Keratinocyte (primary cell): Measurements from ENCODE around the gene SGMS2. TPM values are rescaled to one million over a fixed set of nuclear protein-coding genes. Genes with fewer than 3 reads are reported as not detected.

Experiments used
- DNase-seq: peaks from one replicate; pipeline ENCODE4 v3.0.0-alpha.2; 2011; ENCODE audit warnings: low read depth, missing footprints, low spot score
- FAIRE-seq: peaks from 2 replicates; lab custom pipeline; 2011; peaks lifted over from hg19 to GRCh38; lab: Jason Lieb, UNC
- H2AFZ ChIP-seq: 2 replicates; pipeline ENCODE4 v1.6.0; 2012; ENCODE audit warnings: low read length, control low read depth, inconsistent platforms; ENCODE audit not compliant: control insufficient read depth
- H3K27ac ChIP-seq: 2 replicates; pipeline ENCODE4 v1.5.1; 2011; ENCODE audit warnings: low read length; ENCODE audit not compliant: control insufficient read depth, insufficient read depth
- H3K27me3 ChIP-seq: 3 replicates; pipeline ENCODE4 v1.6.0; 2011; ENCODE audit warnings: low read length; ENCODE audit not compliant: control insufficient read depth, insufficient read depth; ENCODE audit errors: extremely low read depth
- H3K36me3 ChIP-seq, 2 experiments: 2 replicates in 1 of 2; 3 replicates in 1 of 2; pipeline ENCODE4 v1.5.1; 2011; ENCODE audit warnings: low read length in 2 of 2, mild to moderate bottlenecking in 1 of 2; ENCODE audit not compliant: control insufficient read depth in 2 of 2, insufficient read depth in 2 of 2; ENCODE audit errors: extremely low read depth in 1 of 2
- H3K4me1 ChIP-seq: 3 replicates; pipeline ENCODE4 v1.5.1; 2011; ENCODE audit warnings: low read length; ENCODE audit not compliant: control insufficient read depth, insufficient read depth; ENCODE audit errors: extremely low read depth
- H3K4me2 ChIP-seq: 3 replicates; pipeline ENCODE4 v1.6.0; 2011; ENCODE audit warnings: low read depth, low read length; ENCODE audit not compliant: control insufficient read depth, insufficient read depth; ENCODE audit errors: extremely low read depth
- H3K4me3 ChIP-seq, 3 experiments: fragments of 200-600 bp in 1 of 3; sonication (generic) in 1 of 3; 2 replicates in 2 of 3; 3 replicates in 1 of 3; pipeline ENCODE4 v1.5.1; 2011 to 2016; ENCODE audit warnings: low read length in 3 of 3, mild to moderate bottlenecking in 3 of 3, control low read depth in 2 of 3, inconsistent platforms in 1 of 3, low read depth in 1 of 3, mixed read lengths in 1 of 3, mixed run types in 1 of 3, moderate library complexity in 1 of 3; ENCODE audit not compliant: control insufficient read depth in 2 of 3, insufficient read depth in 2 of 3; ENCODE audit errors: extremely low read depth in 1 of 3
- H3K79me2 ChIP-seq: 2 replicates; pipeline ENCODE4 v1.6.0; 2012; ENCODE audit warnings: low read length; ENCODE audit not compliant: control insufficient read depth, insufficient read depth
- H3K9ac ChIP-seq: 3 replicates; pipeline ENCODE4 v1.6.0; 2011; ENCODE audit warnings: low read length; ENCODE audit not compliant: control insufficient read depth, insufficient read depth; ENCODE audit errors: extremely low read depth
- H3K9me1 ChIP-seq: 3 replicates; pipeline ENCODE4 v1.6.0; 2011; ENCODE audit warnings: low read length; ENCODE audit not compliant: control insufficient read depth, insufficient read depth; ENCODE audit errors: extremely low read depth
- H3K9me3 ChIP-seq: 2 replicates; pipeline ENCODE4 v1.5.1; 2012; ENCODE audit warnings: low read depth, low read length; ENCODE audit not compliant: control insufficient read depth
- H4K20me1 ChIP-seq: 3 replicates; pipeline ENCODE4 v1.6.0; 2011; ENCODE audit warnings: low read length; ENCODE audit not compliant: control insufficient read depth, insufficient read depth; ENCODE audit errors: extremely low read depth
- CTCF ChIP-seq, 3 experiments: IDR thresholded peaks in 1 of 3; conservative IDR thresholded peaks in 1 of 3; optimal IDR thresholded peaks in 1 of 3; 2 replicates in 2 of 3; 3 replicates in 1 of 3; pipeline versions ENCODE3 to v1.5.1; 2011; ENCODE audit warnings: low read length in 3 of 3, mild to moderate bottlenecking in 3 of 3, moderate library complexity in 2 of 3, control low read depth in 1 of 3, inconsistent platforms in 1 of 3; ENCODE audit not compliant: insufficient read depth in 2 of 3; ENCODE audit errors: extremely low read depth in 1 of 3
- EZH2 ChIP-seq: IDR thresholded peaks from one replicate; pipeline ENCODE4 v1.6.1; 2012; ENCODE audit warnings: inconsistent platforms, mild to moderate bottlenecking, low read length, moderate library complexity
- dilution Hi-C: fragments of 300-500 bp; cut with MboI; formaldehyde crosslinking; loops from one replicate; pipeline ENCODE4 v1.7.0; 2020; ENCODE audit warnings: low sequenced_read_pairs; ENCODE audit not compliant: extremely low pct_ligation_motif_present
- polyA plus RNA-seq, 5 experiments: library from polyadenylated mRNA; depleted of rRNA in 3 of 5; stranded (reverse) in 3 of 5; stranded (forward) in 1 of 5; unstranded in 1 of 5; fragments of >200 nt; gene quantifications; 1 replicate in 1 of 5; 2 replicates in 3 of 5; 3 replicates in 1 of 5; pipeline versions ENCODE4 v1.2.1 to v1.2.3, GENCODE V29; 2011 to 2012; ENCODE audit warnings: missing spikeins in 2 of 5, low read depth in 1 of 5, low replicate concordance in 1 of 5

The SGMS2 gene
- polyA plus RNA-seq, 1 donor (not counting 4 experiments of a cell fraction or from before 2014, with no cell fraction given), result 38.5 TPM

DNA sequence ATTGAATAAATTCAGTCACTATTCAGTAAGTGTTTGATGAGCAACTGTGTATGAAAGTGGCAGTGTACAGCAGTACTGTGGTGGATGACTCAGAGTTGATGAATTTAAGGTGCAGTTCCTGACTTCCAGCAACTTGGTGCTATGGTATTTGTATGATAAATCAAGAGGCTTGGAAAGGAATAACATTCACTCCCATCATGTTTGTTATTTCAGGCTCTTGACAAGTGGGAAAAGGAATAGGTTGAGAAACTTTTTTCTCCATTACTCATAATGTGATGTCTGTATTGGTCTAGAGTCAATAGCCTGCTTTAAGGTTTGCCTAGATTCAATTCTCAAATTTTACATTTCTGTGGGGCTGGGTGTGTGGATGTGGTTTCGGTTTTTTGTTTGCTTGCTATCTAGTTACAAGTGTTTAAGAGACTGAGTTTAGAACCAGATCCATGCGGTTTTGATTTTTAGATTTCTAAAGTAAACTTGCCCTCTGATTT, 71.5 kb downstream of the SGMS2 start:
- H3K9ac ChIP-seq, result peak overlapping the region; percentile 75
- peaks cover 2 to 7% of the 10 kb centered on the region in 2 experiments for H3K36me3 ChIP-seq
- H3K9me1 ChIP-seq, result no peaks in the 10 kb centered on the region
- no peaks in the 10 kb centered on the region for H4K20me1 ChIP-seq
- no peaks in the 10 kb centered on the region for H3K9me3 ChIP-seq
- peaks cover 50% of the 10 kb centered on the region for H3K4me1 ChIP-seq
- H3K27me3 ChIP-seq, result no peaks in the 10 kb centered on the region
- DNase-seq (peak; percentile 90), FAIRE-seq (peak; percentile 98)
- dilution Hi-C loops, result no loop called here
- peak overlapping the region; percentile 38 for H2AFZ ChIP-seq
- peak overlapping the region; percentile 83 for H3K4me2 ChIP-seq
- peak overlapping the region; percentile 95 for H3K27ac ChIP-seq
- H3K4me3 ChIP-seq, result peak overlapping the region in 2 of 3 experiments; percentile 52 to 59
- TF ChIP-seq EZH2, result no peak
- TF ChIP-seq CTCF (optimal IDR thresholded peaks at IDR 0.05 in 1 of 3, IDR thresholded peaks at IDR 0.05 in 1 of 3, conservative IDR thresholded peaks at IDR 0.05 in 1 of 3; ENCODE audit: extremely low read depth in 1 of 3, insufficient read depth in 2 of 3, low read length in 3 of 3), result no peak
- peaks cover 2% of the 10 kb centered on the region for H3K79me2 ChIP-seq

DNA sequence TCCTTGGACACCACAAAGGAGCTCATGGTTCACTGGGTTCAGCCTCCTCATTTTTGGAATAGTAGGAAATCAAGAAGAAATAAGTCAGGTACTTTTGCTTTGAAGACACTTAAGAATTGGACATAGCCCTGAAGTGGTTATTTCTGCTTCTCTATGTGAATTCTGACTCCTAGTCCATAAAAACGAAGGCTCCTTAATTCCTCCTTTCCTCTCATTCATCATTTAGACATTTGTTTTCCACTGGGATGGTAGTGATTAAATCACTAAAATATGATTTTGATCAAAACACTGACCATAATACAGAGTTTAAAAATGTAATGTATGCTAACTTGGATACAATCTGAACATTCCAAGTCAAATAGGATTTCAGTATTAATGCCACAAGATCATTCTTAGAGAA, 71.9 kb downstream of the SGMS2 start:
- Histone ChIP-seq H3K4me3 (peak overlapping the region in 2 of 3 experiments; percentile 52 to 59), H3K4me1 (peaks cover 50% of the 10 kb centered on the region), H3K36me3 (peaks cover 2 to 7% of the 10 kb centered on the region in 2 experiments), H3K27me3 (no peaks in the 10 kb centered on the region), H3K4me2 (peak overlapping the region; percentile 83), H3K9me3 (no peaks in the 10 kb centered on the region), H3K9me1 (no peaks in the 10 kb centered on the region), H4K20me1 (no peaks in the 10 kb centered on the region), H3K79me2 (peaks cover 2% of the 10 kb centered on the region), H3K27ac (peak overlapping the region; percentile 95), H2AFZ (peak overlapping the region; percentile 38), H3K9ac (peak overlapping the region; percentile 75)
- TF ChIP-seq EZH2, result no peak
- no peak for TF ChIP-seq CTCF (optimal IDR thresholded peaks at IDR 0.05 in 1 of 3, IDR thresholded peaks at IDR 0.05 in 1 of 3, conservative IDR thresholded peaks at IDR 0.05 in 1 of 3; ENCODE audit: extremely low read depth in 1 of 3, insufficient read depth in 2 of 3, low read length in 3 of 3)
- DNase-seq (no peak), FAIRE-seq (no peak)
- dilution Hi-C loops, result no loop called here
